ENCODE data around the gene CNR1.
"Not testable (repeated sequence)": the region's sequence is repeated elsewhere in the genome, so short reads cannot be mapped to it uniquely, and the experiment has no call there.

CNR1 gene

GRCh38 chr6:88165844-88166492 is at the start of gene CNR1:
Gene CNR1, minus strand, starts transcription at chr6:88166347. Its CDS starts 21,073 bp downstream, at chr6:88145274.
- DNase-seq, result peak; percentile 14

- DNase-seq, result no peak
Observed at GRCh38 chr6:88211446-88211845, 45.3 kb upstream of the CNR1 start.

DNA sequence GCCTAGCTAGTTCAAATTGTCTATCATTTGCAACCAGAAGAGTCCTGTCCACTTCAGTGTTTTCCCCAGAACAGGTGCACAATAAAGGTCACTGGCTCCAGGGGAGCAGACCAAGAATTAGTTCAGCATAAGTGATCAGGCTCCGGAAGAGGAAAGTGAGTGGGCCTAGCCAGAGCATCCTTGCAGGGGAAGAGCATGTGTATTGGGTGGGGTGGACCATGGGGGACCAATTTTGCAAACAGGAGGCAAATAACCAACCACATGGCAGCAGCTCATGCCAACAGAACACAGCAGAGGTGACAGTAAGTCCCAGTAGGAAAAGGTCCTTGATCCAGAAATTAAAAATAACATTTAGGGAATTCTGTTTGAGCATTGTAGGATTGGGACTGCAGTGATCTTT is 43.2 kb upstream of the CNR1 start:
- DNase-seq, result no peak

- DNase-seq, result no peak
Observed at GRCh38 chr6:88208726-88209125, 42.6 kb upstream of the CNR1 start.

- DNase-seq, result not testable (repeated sequence)
Observed at GRCh38 chr6:88201734-88202133, 35.6 kb upstream of the CNR1 start.

- DNase-seq, result no peak
Observed at GRCh38 chr6:88184921-88185320, 18.8 kb upstream of the CNR1 start.

DNA sequence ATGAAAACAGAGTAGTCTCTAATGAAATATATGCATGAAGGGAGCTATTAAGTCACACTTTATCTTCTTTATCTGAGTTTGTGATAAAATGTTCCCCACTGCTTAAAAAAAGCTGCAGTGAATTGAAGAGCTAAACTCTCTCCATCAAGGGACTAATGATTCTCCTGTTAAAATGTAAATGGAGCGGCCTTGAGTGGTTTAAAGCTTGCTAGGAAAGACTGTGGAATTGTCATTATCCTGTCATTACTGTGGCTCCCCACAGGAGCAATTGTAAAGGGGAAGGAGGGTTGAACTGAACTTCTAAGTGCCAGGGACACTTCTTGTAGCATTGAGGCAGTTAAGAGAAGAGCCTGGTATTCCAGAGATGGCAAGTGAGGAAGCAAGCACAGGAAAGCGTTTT is 17.3 kb upstream of the CNR1 start:
- no peak for DNase-seq

GRCh38 chr6:88179692-88180091 is 13.5 kb upstream of the CNR1 start:
- no peak for DNase-seq

DNA sequence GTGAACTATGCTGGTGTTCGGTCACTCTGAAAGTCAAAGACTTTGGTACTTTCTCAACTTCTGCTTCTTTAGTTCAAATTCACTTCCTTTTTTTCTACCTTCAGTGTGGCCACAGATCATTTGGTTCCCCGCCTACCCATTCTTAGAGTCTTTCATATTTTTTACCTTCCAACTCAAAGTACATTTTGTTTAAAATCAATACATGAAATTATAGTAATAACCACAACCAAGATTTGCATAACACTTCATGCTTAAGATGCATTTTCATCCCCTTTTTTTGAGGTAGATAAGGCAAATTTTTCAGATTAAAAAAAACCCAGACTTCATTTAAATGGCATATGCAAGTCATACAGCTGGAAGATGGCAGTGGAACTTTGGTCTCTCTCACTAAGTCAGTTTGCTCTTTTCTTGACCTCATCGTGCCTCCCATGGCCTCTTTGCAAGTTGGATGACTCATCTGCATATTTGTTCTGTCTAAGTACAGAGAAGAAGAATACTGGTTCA is 11.9 kb upstream of the CNR1 start:
- DNase-seq, result peak; percentile 15

DNA sequence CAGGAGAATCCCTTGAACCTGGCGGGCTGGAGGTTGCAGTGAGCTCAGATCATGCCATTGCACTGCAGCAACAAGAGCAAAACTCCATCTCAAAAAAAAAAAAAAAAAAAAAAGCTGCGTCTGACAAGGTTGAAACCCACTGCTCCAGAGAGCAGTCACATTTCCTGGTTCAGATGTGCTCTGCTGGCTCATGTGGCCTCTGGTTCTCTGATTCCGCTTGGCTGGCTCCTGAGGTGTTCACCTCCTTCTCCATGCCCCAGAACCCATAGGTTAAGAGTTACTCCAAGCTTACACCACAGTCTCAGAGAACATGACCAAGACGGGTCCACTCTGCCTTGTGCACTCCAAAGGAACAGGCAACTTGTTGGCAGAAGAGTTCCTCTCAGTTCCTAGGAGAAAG is 8.8 kb upstream of the CNR1 start:
- no peak for DNase-seq

DNA sequence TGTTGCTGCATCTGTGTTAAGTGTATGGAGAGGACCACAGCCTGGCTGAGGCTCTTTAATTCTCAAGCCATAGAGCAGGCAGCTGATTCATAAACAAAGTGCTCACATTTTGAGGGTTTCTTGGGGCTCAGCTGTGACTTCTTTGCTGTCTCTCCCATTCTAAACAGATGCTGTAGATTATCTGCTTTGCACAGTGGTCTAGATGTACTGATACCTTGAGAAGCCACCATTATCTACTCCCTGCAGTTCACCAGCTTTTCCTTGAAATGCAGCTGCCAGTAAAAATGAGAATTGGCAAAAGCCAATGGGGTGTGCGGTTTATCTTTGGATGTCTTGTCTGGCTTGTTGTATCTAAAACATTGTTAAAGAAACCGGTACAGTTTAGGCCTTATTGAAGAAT is 5.2 kb upstream of the CNR1 start:
- no peak for DNase-seq

GRCh38 chr6:88168362-88168761 is 2.2 kb upstream of the CNR1 start:
- no peak for DNase-seq

DNA sequence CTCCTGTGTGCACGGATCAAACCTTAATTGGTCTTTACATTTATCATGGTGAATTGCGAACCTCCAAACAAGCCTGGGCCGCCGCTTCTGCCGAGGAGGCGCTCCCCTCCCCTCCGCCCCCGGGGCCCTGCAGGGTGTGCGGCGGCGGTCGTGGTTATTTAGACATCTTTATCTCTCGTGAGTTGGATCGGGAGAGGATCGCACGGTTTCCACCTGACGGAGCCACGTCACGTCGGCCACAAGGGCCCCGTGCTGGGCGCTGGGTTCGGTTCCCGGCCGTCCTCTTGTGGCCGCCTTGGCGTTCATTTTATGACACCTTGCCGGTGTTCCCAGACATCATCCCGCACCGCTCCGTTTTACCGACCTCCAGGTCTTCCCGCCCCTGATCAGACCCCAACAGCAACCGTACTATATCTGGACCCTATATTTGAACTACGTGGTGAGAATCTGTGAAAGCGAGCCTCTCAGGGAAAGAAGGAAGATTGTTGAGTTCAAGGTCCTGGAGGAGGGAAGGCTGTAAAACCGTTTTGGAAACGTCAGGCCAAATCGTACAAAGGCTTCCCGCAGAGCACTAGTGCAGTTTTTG is 1.3 kb upstream of the CNR1 start:
- no peak for DNase-seq

DNA sequence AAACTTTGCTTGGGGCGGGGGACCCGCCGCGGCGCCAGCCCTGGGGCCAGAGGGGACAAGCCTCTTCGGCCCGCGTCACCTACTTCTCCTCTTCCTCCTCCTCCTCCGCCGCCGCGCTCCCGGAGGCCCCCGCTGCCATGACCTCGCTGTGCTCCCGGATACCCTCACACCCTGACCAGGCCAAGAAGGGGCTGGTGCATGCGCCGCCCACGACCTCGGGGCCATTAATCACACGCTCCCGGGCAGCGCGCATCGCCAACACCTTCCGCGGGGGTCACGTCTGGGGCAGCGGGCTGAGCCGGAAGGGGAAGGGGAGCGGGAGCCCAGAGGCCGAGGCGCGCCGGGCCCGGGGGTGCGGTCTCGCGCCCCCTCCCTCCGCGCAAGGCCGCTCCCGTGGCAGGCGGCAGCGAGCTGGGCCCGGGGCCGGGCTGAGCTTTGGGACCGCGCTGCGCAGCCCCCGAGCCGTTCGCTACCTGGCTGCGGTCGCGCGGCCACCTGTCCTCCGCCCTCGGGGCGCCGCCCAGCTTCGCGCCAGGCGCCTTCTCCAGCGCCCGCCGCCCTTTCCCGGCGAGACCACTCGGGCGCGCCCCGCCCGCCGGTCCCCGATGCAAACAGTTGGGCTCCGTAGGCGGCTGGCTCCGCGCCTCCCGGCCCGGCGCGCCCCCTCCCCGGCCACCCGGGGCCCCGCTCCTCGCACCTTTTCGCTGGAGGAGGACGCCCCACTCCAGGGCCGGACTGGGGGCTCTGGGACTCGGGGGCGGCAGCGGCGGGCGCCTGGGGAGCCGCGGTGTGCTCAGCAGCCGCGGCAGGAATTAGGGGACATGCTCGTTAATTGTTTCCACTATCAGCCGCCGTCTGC is 575 bp upstream of the CNR1 start:
- no peak for DNase-seq

DNA sequence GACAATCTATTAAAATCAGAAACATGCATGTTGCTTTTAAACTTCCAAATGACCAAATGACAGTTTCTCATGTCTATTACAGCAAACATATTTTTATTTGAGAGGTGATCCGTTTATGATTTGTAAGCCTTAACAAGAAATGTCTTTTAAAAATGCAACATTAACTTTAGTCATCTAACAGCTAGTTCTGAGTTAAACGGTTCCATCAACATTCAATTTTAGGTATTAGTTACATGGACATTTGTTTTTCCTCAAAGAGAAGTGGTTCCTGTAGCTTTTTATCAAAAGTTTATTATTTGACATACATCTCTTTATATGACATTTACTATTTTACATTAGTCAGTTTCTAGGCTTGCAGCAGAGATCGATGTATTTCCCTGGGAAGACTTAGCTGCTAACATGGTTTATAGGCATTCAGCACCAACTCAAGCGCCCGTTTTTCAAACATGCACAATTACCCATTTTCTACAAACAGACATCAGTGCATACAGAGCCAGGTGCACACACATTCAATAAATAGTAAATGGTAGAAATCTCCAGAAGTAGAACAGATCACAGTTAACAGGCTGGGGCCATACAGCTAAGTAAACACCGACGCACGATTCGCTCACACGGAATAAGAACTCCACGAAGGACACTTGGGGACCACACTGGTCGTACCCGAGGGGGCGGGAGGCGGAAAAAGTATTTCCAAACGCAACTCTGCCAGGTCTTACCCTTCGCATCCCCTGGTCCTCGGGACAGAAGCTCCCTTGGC is 882 bp downstream of the CNR1 start:
- no peak for DNase-seq

GRCh38 chr6:88164061-88164460 is 2.1 kb downstream of the CNR1 start:
- DNase-seq, result no peak

DNA sequence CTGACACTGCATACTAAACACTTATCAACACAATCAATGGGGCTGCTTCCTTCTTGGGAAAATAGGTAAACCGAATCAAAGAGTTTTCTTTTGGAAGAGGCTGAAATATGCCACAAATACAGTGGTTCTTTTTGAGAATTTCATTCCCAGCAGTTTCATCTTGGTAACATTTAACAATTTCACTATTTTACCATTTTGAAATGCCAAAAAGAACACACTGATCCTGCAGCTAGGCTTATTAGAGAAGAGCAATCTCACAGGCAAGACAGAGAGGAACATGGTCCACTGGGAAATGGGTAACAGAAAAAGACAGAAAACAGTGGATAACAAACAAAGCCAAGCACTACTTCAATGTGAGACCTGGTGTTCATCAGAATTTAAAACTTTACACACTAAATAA is 2.5 kb downstream of the CNR1 start:
- DNase-seq, result no peak

DNA sequence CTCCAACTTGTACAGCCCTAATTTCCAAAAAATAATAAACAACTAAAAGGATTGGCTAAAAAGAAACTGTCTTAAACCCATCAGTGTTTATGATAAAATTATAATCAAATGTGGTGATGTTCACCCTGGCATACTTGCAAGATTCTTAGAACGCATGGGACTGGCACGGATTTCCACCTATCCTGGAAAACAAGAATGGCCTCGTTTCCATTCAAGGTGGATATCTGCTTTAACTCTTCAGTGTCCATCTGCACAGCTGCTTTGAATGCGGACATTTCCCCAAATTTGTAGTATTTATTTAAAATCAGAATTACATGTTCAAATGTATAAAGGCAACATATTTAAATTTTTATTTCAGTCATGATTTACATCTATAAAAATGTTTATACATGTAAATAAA is 4.2 kb downstream of the CNR1 start:
- DNase-seq, result no peak

DNA sequence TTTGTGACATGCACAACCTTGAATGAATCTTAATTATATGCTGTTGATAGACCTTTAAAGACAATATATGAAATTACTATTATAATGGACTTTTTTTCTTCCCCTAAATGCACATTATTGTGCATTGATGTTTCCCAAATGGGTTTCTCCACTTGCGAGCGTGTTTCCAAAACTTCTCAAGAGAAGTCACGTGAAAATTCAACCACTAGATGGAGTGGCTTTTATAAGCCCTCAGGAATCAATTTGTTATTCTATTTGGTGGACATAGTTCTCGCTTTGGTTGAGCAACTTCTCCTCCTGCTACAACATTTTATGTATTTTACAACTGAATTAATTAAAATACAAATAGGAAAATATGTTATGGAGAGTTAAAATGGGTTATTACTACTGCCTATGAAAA is 9.0 kb downstream of the CNR1 start:
- DNase-seq, result no peak

DNA sequence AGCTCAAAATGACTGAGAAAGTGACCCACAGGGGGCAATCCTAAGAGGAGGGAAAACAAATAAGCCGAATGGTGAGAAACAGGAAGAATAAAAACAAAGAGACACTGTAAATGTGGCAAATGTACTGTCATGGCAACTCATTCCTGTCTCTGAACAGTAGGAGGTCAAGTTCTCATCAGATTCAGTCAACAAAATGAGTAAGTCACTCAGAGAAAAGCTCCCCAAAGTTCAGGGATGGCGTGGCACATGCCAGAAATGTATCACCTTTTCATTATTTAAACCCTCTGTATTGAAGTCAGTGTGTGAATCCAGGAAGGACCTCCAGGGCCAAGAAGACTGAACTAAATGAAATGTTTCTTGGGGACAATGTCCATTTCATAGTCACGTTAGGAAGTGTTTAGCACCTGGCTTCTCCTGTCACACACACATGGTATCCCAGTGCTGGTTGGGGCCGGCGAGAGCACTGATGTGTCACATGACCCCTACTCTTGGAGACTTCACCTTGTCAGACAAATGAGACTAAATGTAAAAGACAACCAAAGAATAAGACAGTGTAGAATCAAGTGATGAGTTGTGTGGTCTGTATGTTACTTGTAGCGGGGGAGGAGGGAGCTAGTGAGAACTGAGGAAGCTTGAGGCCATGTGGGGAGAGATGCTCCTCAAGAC is 20.7 kb downstream of the CNR1 start:
- no peak for DNase-seq

DNA sequence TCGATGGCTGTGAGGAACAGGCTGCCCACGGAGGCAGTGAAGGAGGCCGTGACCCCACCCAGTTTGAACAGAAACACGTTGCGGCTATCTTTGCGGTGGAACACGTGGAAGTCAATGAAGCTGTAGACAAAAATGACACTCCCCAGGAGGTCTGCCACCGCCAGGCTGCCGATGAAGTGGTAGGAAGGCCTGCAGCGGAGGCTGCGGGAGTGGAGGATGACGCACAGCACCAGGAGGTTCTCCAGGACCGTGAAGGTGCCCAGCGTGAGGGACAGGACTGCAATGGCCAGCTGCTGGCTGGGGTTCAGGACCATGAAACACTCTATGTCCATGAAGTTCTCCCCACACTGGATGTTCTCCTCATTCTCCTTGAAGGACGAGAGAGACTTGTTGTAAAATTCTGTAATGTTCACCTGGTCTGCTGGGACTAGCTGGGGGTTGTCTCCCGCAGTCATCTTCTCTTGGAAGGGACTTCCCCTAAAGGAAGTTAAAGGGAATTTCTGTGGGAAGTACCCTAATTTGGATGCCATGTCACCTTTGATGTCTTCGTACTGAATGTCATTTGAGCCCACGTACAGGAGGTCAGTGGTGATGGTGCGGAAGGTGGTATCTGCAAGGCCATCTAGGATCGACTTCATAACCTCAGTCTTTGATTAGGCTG is 21.4 kb downstream of the CNR1 start:
- no peak for DNase-seq

Data from EL (cell line).